ENCODE results near the gene GRK1.
"Not testable (repeated sequence)": the region's sequence is repeated elsewhere in the genome, so short reads cannot be mapped to it uniquely, and the experiment has no call there.

The GRK1 gene

DNA sequence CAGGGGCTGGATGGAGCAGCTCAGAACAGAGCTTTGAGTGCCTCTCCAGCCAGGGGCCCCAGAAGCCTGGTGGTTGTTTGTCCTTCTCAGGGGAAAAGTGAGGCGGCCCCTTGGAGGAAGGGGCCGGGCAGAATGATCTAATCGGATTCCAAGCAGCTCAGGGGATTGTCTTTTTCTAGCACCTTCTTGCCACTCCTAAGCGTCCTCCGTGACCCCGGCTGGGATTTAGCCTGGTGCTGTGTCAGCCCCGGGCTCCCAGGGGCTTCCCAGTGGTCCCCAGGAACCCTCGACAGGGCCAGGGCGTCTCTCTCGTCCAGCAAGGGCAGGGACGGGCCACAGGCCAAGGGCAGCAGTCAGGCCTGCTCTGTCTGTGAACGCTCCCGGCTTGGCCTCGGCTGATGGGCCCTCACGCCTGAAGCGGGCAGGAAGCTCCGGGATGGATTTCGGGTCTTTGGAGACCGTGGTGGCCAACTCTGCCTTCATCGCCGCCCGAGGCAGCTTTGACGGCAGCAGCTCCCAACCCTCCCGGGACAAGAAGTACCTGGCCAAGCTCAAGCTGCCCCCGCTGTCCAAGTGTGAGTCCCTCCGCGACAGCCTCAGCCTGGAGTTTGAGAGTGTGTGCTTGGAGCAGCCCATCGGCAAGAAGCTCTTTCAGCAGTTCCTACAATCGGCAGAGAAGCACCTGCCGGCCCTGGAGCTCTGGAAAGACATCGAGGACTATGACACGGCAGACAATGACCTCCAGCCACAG lies at the start of gene GRK1:
GRK1 (plus strand) TSS at position 269 of the 751 bp plus-strand sequence; CDS start at position 437, 168 bp downstream.
- DNase-seq = no peak

DNA sequence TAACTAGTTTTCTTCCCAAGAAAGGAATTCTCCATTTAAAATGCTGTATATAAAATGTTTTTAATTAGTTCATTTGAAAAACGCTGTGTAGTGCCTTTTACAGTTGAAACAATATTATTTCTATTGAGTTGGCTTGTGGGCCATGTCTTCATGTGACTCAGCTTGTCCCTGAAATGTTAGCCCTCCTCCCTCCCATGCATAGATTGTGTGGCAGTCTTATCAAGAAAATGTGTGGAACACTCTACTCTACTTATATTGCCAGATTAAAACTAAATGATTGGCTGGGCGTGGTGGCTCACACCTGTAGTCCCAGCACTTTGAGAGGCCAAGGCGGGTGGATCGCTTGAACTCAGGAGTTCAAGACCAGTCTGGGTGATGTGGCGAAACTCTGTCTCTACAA lies 49.1 kb upstream of the GRK1 start:
- no peak for DNase-seq

GRCh38 chr13:113618455-113618854 lies 48.6 kb upstream of the GRK1 start:
- no peak for DNase-seq

DNA sequence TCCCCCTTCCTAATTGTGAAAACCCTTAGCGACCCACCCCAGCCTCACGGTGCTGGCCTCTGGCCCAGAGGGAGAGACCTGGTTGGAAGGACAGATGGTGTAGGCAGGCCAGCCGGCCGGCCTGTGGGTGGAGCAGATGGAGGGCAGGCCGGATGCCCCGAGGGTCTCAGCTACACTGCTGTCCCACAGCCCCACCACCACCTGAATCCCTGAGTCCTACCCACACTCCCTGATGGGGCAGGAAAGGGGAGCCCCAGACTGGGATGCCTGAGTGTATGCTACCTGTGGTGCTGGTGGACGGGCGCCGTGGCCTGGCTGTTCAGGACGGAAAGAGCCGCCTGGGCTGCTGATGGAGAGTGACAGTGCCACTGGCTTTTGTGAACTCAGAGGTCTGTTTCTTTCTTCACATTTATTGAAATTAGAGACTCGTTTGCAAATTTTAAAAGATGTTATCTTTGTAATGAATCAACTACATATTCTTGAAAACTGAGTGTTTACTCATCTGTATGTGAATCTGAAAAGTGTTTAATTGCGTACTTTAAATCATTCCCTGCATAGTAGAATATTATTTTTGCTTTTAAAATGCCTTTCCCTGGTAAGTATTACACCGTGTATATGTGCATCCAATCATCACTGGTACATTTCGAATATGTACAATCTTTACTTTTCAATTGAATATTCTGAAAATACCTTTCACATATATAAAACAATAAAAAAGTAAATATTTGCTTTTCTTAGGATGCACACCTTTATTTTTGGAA lies 46.8 kb upstream of the GRK1 start:
- peak; percentile 30 for DNase-seq

DNA sequence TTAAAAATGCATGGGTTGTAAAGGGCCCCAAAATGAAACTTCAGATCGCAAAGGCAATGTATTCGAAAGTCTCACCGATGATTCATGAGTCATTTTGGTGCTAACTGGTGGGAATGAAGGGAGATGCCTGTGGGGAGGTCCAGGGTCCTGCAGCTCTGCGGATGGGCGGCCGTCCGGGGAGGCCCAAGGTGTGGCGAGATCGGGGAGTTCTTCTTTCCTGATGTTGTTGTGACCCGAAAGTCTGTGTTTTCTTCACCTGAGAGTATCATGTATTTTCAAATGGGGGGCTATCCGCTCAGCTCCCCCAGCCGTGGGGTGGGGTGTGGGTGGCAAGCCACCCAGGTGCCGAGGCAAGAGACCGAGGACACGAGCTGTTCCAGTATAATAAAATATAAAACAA lies 46.0 kb upstream of the GRK1 start:
- no peak for DNase-seq

- DNase-seq = not testable (repeated sequence)
Measured at GRCh38 chr13:113621498-113621897, 45.5 kb upstream of the GRK1 start.

DNA sequence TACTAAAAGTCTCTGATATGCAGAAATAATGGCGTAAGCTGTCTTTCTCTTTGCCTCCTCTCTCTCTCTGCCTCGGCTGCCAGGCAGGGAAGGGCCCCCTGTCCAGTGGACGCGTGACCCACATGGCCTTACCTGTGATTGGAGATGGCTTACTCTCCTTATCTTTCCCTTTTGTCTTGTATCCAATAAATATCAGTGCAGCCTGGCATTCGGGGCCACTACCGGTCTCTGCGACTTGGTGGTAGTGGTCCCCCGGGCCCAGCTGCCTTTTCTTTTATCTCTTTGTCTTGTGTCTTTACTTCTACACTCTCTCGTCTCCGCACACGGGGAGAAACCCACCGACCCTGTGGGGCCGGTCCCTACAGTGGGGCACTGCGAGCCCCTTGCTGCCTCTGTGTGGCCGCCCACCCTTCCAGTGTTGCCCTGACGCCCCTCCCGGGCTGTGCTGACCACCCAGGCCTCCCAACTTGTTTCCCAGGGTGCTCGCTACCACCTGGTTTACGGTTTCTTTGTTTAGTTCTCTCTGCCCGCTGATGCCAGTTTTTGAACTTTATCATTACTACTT lies 45.0 kb upstream of the GRK1 start:
- DNase-seq = not testable (repeated sequence)

DNA sequence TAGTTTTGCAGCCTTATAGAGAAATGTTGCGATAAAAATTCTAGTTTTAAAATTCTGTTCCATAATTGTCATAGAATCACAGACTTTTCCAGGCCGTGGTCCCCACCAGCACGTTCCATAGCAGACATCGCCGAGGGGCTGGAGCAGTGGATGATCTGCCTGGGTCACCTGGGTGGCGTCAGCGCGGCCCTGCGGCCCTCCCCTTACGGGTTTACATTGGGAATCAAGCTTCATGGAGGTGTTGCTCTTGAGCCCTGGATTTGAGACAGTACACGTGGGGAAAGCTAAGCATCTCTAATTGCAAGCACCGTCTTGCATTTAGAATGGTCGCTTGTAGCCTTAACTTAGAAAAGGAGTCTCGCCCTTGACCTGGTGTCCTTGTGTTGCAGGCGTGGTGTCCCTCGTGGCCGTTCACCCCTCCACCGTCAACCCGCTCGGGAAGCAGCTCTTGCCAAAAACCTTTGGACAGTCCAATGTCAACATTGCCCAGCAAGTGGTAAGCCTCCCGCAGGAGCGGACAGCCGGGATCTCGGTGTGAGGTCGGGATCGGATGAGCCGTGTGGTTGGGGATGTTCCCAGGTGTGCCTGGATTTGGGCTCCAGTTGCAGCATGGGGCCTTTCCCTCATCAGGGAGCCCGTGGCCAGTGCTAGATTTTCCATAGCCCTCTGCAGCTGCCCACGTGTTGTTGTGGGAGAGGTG lies 44.1 kb upstream of the GRK1 start:
- no peak for DNase-seq

- DNase-seq = peak; percentile 48
Measured at GRCh38 chr13:113623491-113624234, 43.4 kb upstream of the GRK1 start.

DNA sequence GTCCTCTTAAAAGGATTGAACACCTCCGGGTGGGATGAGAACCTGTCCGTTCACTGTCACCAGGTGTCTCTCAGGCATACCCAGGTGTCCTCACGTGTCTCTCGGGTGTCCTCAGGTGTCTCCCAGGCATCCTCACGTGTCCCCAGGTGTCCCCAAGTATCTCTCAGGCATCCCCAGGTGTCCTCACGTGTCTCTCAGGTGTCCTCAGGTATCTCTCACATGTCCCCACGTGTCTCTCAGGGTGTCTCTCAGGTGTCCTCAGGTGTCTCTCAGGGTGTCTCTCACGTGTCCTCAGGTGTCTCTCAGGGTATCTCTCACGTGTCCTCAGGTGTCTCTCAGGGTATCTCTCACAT lies 42.8 kb upstream of the GRK1 start:
- no peak for DNase-seq

GRCh38 chr13:113624640-113625304 lies 42.2 kb upstream of the GRK1 start:
- DNase-seq = not testable (repeated sequence)

- no peak for DNase-seq
Measured at GRCh38 chr13:113625965-113626721, 40.9 kb upstream of the GRK1 start.

DNA sequence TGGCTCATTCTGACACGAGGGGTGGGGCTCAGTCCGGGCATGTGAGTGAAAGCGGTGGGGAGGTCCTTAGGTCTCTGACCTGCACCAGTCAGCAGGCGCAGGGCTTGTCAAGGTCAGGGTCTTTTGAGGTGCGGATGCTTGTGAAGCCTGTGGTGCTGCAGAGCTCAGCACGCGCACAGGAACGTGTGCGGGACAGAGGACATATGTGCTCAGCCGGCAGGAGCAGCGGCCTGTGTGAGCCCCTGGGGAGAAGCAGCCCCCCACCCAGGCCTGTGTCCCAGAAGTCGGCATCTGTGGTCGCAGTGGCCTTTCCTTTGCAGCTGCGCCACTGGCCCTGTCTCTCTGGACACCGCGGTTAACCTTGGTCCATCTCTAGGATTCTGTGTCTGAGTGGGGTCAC lies 39.9 kb upstream of the GRK1 start:
- peak; percentile 40 for DNase-seq

DNA sequence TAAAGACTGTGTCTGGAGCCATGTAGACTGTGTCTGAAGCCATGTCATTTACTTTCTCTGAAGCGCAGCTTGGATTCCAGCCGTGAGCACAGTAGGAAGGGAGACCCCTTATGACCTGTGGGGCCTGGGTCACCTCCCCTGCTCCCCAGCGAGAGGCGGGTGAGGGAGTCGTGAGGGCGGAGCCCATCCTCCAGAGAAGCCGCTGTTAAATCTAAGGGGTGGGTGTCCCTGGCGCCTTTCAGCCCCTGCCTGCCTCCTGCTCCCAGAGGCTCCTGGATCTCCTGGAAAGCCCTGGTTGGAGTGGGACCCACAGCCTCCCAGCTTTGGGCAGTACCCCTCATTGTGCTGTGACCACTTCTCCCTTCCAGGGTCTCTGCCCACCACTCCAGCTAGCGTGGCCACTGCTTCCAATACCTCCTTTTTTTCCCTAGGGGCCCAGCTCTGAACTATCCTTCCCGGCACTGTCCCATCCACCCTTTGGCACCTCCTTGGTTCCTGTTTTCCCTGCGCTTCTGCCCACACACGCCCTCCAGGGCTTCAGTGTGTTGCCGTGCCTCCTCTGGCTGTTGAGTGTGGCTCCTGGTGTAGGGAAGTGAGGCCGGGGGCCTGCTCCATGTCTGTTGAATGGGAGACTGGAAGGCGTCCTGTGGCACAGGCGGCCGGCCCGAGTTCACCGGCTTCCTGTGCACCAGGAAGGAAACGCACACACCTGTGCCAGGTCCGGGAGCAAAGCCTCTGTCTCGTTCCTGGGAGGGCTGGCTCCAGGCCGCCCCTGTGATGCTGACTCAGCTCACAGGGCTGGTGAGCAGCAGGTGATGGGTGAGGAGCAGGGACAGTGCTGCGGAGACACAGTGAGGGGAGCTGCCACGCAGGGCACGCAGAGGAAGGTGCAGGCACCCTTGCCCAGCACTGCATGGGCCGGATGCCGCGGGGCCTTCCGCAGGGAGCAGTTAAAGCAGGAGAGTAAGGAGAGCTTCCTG lies 38.4 kb upstream of the GRK1 start:
- peak; percentile 15 for DNase-seq

DNA sequence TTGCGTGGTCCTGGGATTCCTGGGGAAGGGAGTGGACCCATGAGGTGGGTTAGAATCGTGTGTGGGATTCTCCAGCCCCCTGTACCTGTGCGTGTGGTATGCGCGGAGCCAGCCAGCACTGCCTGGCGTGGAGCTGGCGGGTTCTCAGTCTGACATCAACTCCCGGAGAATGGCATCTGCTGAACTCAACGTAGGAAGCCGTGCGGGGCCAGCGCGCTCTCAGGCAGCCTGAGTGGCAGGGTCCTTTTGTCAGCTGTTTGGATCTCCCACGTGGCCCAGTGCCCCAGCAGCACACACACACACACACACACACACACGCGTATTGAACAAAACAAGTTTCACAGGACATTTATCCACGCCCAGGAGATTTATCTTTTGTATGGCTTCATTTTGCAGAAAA lies 37.2 kb upstream of the GRK1 start:
- peak; percentile 50 for DNase-seq

GRCh38 chr13:113630296-113630695 lies 36.7 kb upstream of the GRK1 start:
- DNase-seq = no peak

GRCh38 chr13:113630804-113631203 lies 36.2 kb upstream of the GRK1 start:
- no peak for DNase-seq

GRCh38 chr13:113631341-113632095 lies 35.5 kb upstream of the GRK1 start:
- DNase-seq = no peak

All from retina (tissue), 1 donor.